Measurements from ENCODE around the gene FIGNL2.

DNA sequence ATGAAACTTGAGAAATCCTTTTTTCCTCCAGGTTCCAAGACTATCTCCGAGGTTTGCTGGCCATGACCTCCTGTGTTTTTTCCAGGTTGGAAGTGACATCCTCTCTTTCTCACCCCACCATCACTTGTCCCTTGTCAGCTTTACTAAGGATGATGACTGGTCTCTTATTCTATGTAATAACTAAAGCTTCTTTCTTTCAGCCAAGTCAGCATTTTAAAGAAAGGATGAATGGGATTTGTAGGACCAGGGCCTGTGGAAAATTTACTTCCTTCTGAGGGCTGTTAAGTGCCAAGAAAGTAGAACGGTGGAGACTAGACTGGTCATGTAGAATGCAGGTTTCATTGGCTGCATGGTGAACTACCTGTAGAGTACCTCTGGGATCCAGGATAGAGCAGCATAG lies 73.6 kb downstream of the FIGNL2 start:
- TF ChIP-seq, protein P1, sequence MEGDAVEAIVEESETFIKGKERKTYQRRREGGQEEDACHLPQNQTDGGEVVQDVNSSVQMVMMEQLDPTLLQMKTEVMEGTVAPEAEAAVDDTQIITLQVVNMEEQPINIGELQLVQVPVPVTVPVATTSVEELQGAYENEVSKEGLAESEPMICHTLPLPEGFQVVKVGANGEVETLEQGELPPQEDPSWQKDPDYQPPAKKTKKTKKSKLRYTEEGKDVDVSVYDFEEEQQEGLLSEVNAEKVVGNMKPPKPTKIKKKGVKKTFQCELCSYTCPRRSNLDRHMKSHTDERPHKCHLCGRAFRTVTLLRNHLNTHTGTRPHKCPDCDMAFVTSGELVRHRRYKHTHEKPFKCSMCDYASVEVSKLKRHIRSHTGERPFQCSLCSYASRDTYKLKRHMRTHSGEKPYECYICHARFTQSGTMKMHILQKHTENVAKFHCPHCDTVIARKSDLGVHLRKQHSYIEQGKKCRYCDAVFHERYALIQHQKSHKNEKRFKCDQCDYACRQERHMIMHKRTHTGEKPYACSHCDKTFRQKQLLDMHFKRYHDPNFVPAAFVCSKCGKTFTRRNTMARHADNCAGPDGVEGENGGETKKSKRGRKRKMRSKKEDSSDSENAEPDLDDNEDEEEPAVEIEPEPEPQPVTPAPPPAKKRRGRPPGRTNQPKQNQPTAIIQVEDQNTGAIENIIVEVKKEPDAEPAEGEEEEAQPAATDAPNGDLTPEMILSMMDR (IDR thresholded peaks at IDR 0.05): no peak
- no peak for TF ChIP-seq EP300 (IDR thresholded peaks at IDR 0.05)

Measured in tibial nerve (tissue), 4 donors.